Pancreas (tissue), 10 donors: ENCODE measurements around the gene TMED5. TPM values are rescaled to one million over a fixed set of nuclear protein-coding genes. Genes with fewer than 3 reads are reported as not detected.
"Not testable (repeated sequence)": the region's sequence is repeated elsewhere in the genome, so short reads cannot be mapped to it uniquely, and the experiment has no call there.

Experiments used
- ATAC-seq, 4 donors: fragments of 200-7000 bp; cut with Tn5 transposase; one replicate each; pipeline versions ENCODE4 v1.8.0 to v1.9.1; 2020; ENCODE audit warnings: mild to moderate bottlenecking in 4 of 4, moderate library complexity in 4 of 4
- DNase-seq, 6 donors: peaks; one replicate each; pipeline ENCODE4 v3.0.0-alpha.2; 2020
- FAIRE-seq: peaks from 2 replicates; lab custom pipeline; 2012; peaks lifted over from hg19 to GRCh38; lab: Jason Lieb, UNC
- H3K27ac ChIP-seq, 4 donors: fragments of 200-600 bp; sonication (generic); 1 replicate in 3 of 4; 2 replicates in 1 of 4; pipeline versions ENCODE4 v1.5.0 to v1.8.0; 2020
- H3K27me3 ChIP-seq, 4 donors: fragments of 200-600 bp; one replicate each; pipeline ENCODE4 v1.8.0; 2021
- H3K36me3 ChIP-seq, 3 donors: fragments of 200-600 bp; sonication (generic) in 1 of 3; one replicate each; pipeline versions ENCODE4 v1.5.0 to v1.8.0; 2020 to 2021
- H3K4me1 ChIP-seq, 3 donors: fragments of 200-600 bp; one replicate each; pipeline ENCODE4 v1.8.0; 2021
- H3K4me3 ChIP-seq, 4 donors: fragments of 200-600 bp; sonication (generic) in 2 of 4; one replicate each; pipeline versions ENCODE4 v1.5.0 to v1.8.0; 2020 to 2021
- H3K9me3 ChIP-seq, 4 donors: fragments of 200-600 bp; one replicate each; pipeline ENCODE4 v1.8.0; 2021
- CTCF ChIP-seq, 4 donors: fragments of 200-600 bp; sonication (generic) in 3 of 4; IDR thresholded peaks; one replicate each; pipeline versions ENCODE4 v1.5.0 to v1.8.0; 2021; ENCODE audit warnings: antibody characterized with exemption in 4 of 4
- WGBS, 2 donors: extraction: QIAGEN DNeasy Blood & Tissue Kit; methylation state at CpG; one replicate each; pipeline ENCODE4 v1.1.7; 2013; 5-methylcytosine and 5-hydroxymethylcytosine counted together
- intact Hi-C, 3 donors: fragments of 100-400 bp; cut with DNase I; formaldehyde crosslinking; loops; one replicate each; pipeline versions ENCODE4 v1.11.1 to v1.14.2; 2022
- polyA plus RNA-seq, 2 donors: library from polyadenylated mRNA; stranded (reverse); fragments of 200-250 nt; gene quantifications; one replicate each; pipeline ENCODE4 v1.2.3, GENCODE V29; 2013
- total RNA-seq, 6 donors: library from RNA; stranded (reverse); fragmentation: NEBNext Ultra II Directional in 4 of 6; extraction: Animal tissue kit (Norgen Biotek cat#: 25700) in 4 of 6; gene quantifications; one replicate each; pipeline versions ENCODE4 v1.2.1 to v1.2.4, GENCODE V29; 2021 to 2023
- donor health status: healthy with polysubstance abuse.
- donor health status: DM: no; HTN: no; CAD: no; lungs with moderate emphysema.
- donor health status: DM: no; HTN: no; CAD: no.
- donor health status: control.
- donor health status: control.
- donor health status: Bipolar disorder and iron deficiency.
- donor health status: DM: yes; HTN: yes; CAD: no.
- donor health status: DM: no; HTN: no; CAD: no.
- donor health status: DM: no; HTN: no; CAD: no.
- donor health status: DM: yes; HTN: yes; CAD: no.

The TMED5 gene
- total and polyA plus RNA-seq, 8 donors: 4.3 to 29.0 (median 17.9) TPM

- Histone ChIP-seq H3K27ac (no peak overlapping the region), H3K4me3 (no peak overlapping the region), H3K4me1 (peaks cover 0 to 11% (median 9%) of the 10 kb centered on the region in 3 donors), H3K27me3 (no peaks in the 10 kb centered on the region), H3K36me3 (no peaks in the 10 kb centered on the region), H3K9me3 (no peaks in the 10 kb centered on the region)
- 2 to 31% methylated on average over 1 of the region's 1 CpG for WGBS, 2 donors
- FAIRE-seq (no peak), DNase-seq (no peak), ATAC-seq (no peak)
- TF ChIP-seq CTCF (IDR thresholded peaks at IDR 0.05): no peak
- intact Hi-C loops: no loop called here
Observed at GRCh38 chr1:93172778-93173177, 7.4 kb downstream of the TMED5 start.

- Histone ChIP-seq H3K4me3 (no peak overlapping the region), H3K27ac (no peak overlapping the region), H3K4me1 (peaks cover 0 to 8% (median 7%) of the 10 kb centered on the region in 3 donors), H3K36me3 (no peaks in the 10 kb centered on the region), H3K9me3 (no peaks in the 10 kb centered on the region), H3K27me3 (no peaks in the 10 kb centered on the region)
- intact Hi-C loops: no loop called here
- no peak for ATAC-seq
- WGBS, 2 donors: 18 to 23% methylated on average over 1 of the region's 1 CpG
- DNase-seq: no peak
- no peak for TF ChIP-seq CTCF (IDR thresholded peaks at IDR 0.05)
- no peak for FAIRE-seq
Observed at GRCh38 chr1:93171549-93172034, 8.6 kb downstream of the TMED5 start.

GRCh38 chr1:93170141-93170678 is 10.0 kb downstream of the TMED5 start:
- H3K4me3 ChIP-seq, H3K27ac ChIP-seq, H3K9me3 ChIP-seq, FAIRE-seq, ATAC-seq, H3K4me1 ChIP-seq, H3K36me3 ChIP-seq, intact Hi-C loops, H3K27me3 ChIP-seq: not testable (repeated sequence)
- DNase-seq: peak in 2 of 6 donors; percentile 16 to 57
- WGBS, 2 donors: 94 to 96% methylated on average over 31 to 36 of the region's 36 CpGs

GRCh38 chr1:93167006-93167405 is 13.2 kb downstream of the TMED5 start:
- ATAC-seq (no peak), DNase-seq (no peak), FAIRE-seq (no peak)
- intact Hi-C loops: no loop called here
- H3K4me1 ChIP-seq: peaks cover 0 to 6% (median 4%) of the 10 kb centered on the region in 3 donors
- no peak overlapping the region for H3K4me3 ChIP-seq
- H3K27me3 ChIP-seq: no peaks in the 10 kb centered on the region
- H3K27ac ChIP-seq: no peak overlapping the region
- no peaks in the 10 kb centered on the region for H3K9me3 ChIP-seq
- TF ChIP-seq CTCF (IDR thresholded peaks at IDR 0.05): no peak
- no peaks in the 10 kb centered on the region for H3K36me3 ChIP-seq

GRCh38 chr1:93165895-93166294 is 14.3 kb downstream of the TMED5 start:
- 92 to 94% methylated on average over 1 of the region's 1 CpG for WGBS, 2 donors

GRCh38 chr1:93164816-93165215 is 15.4 kb downstream of the TMED5 start:
- no peak for TF ChIP-seq CTCF (IDR thresholded peaks at IDR 0.05)
- ATAC-seq (no peak), DNase-seq (no peak), FAIRE-seq (no peak)
- 92 to 95% methylated on average over 2 of the region's 2 CpGs for WGBS, 2 donors
- Histone ChIP-seq H3K36me3 (no peaks in the 10 kb centered on the region), H3K27me3 (no peaks in the 10 kb centered on the region), H3K9me3 (no peaks in the 10 kb centered on the region), H3K4me1 (no peaks in the 10 kb centered on the region), H3K27ac (no peak overlapping the region), H3K4me3 (no peak overlapping the region)
- intact Hi-C loops: no loop called here

More at GRCh38 chr1:93165895-93166294, 14.3 kb downstream of the TMED5 start:
- H3K36me3 ChIP-seq, H3K9me3 ChIP-seq, FAIRE-seq, intact Hi-C loops, H3K27ac ChIP-seq, H3K4me1 ChIP-seq, ATAC-seq, H3K4me3 ChIP-seq, H3K27me3 ChIP-seq, DNase-seq: not testable (repeated sequence)

- H3K36me3 ChIP-seq: peaks cover 0 to 10% (median 4%) of the 10 kb centered on the region in 3 donors
- FAIRE-seq, H3K27ac ChIP-seq, intact Hi-C loops, ATAC-seq, H3K9me3 ChIP-seq, H3K4me1 ChIP-seq, H3K4me3 ChIP-seq, H3K27me3 ChIP-seq, DNase-seq: not testable (repeated sequence)
- WGBS, 2 donors: 97 to 99% methylated on average over 8 of the region's 8 CpGs
Observed at GRCh38 chr1:93163314-93163713, 16.9 kb downstream of the TMED5 start.
